Fibroblast of skin of right biceps (primary cell): ENCODE measurements around the gene SPPL2C.

Experiments
- DNase-seq: peaks from one replicate; pipeline ENCODE4 v3.0.0-alpha.2; 2013

The SPPL2C gene

GRCh38 chr17:45833920-45834319, 10.8 kb upstream of the SPPL2C start:
- no peak for DNase-seq

- no peak for DNase-seq
Observed at GRCh38 chr17:45834471-45835396, 9.9 kb upstream of the SPPL2C start.

GRCh38 chr17:45835481-45835880, 9.2 kb upstream of the SPPL2C start:
- DNase-seq: no peak

GRCh38 chr17:45836047-45837044, 8.3 kb upstream of the SPPL2C start:
- DNase-seq: no peak

- DNase-seq: no peak
Observed at GRCh38 chr17:45837187-45837586, 7.5 kb upstream of the SPPL2C start.

- no peak for DNase-seq
Observed at GRCh38 chr17:45837603-45838002, 7.1 kb upstream of the SPPL2C start.

GRCh38 chr17:45838751-45839295, 5.9 kb upstream of the SPPL2C start:
- no peak for DNase-seq

GRCh38 chr17:45839442-45839841, 5.2 kb upstream of the SPPL2C start:
- DNase-seq: no peak

- DNase-seq: peak; percentile 9
Observed at GRCh38 chr17:45841186-45841585, 3.5 kb upstream of the SPPL2C start.

- no peak for DNase-seq
Observed at GRCh38 chr17:45841883-45842525, 2.7 kb upstream of the SPPL2C start.

GRCh38 chr17:45843722-45844121, 959 bp upstream of the SPPL2C start:
- no peak for DNase-seq

- DNase-seq: no peak
Observed at GRCh38 chr17:45845376-45846185, 900 bp downstream of the SPPL2C start.

- no peak for DNase-seq
Observed at GRCh38 chr17:45846223-45846622, 1.5 kb downstream of the SPPL2C start.

- no peak for DNase-seq
Observed at GRCh38 chr17:45846646-45847045, 2.0 kb downstream of the SPPL2C start.

GRCh38 chr17:45847101-45847500, 2.4 kb downstream of the SPPL2C start:
- no peak for DNase-seq

GRCh38 chr17:45847747-45848146, 3.1 kb downstream of the SPPL2C start:
- DNase-seq: no peak

- DNase-seq: no peak
Observed at GRCh38 chr17:45848405-45848804, 3.7 kb downstream of the SPPL2C start.

GRCh38 chr17:45848868-45849535, 4.3 kb downstream of the SPPL2C start:
- no peak for DNase-seq

- DNase-seq: no peak
Observed at GRCh38 chr17:45849536-45849990, 4.9 kb downstream of the SPPL2C start.

- no peak for DNase-seq
Observed at GRCh38 chr17:45850011-45850410, 5.3 kb downstream of the SPPL2C start.

GRCh38 chr17:45850468-45850867, 5.8 kb downstream of the SPPL2C start:
- DNase-seq: no peak
